Measurements from ENCODE around the gene SHISAL1.

Gene SHISAL1

GRCh38 chr22:44299124-44299523, 13.6 kb downstream of the SHISAL1 start:
- no peak for TF ChIP-seq CTCF (IDR thresholded peaks at IDR 0.05; ENCODE audit: borderline replicate concordance, extremely low read depth, low read length, poor library complexity, severe bottlenecking)
- Histone ChIP-seq H3K9ac (ENCODE audit: low read depth, low read length) (no peak overlapping the region), H4K20me1 (ENCODE audit: insufficient read depth, low read length) (no peaks in the 10 kb centered on the region; the same call in 1 of the 2 replicates), H2AFZ (ENCODE audit: low read depth, low read length) (no peak overlapping the region), H3K4me1 (ENCODE audit: insufficient read depth, low read length) (no peaks in the 10 kb centered on the region), H3K4me2 (ENCODE audit: insufficient read depth, low read length) (no peak overlapping the region), H3K9me3 (ENCODE audit: insufficient read depth, low read length, severe bottlenecking) (no peaks in the 10 kb centered on the region), H3K4me3 (ENCODE audit: low read depth in 1 of 2, low read length in 2 of 2) (no peak overlapping the region), H3K36me3 (ENCODE audit: insufficient read depth, low read length) (no peaks in the 10 kb centered on the region), H3K27ac (ENCODE audit: low read length) (no peak overlapping the region), H3K27me3 (ENCODE audit: insufficient read depth, low read length, poor library complexity) (no peaks in the 10 kb centered on the region), H3K79me2 (ENCODE audit: insufficient read depth, low read length) (no peaks in the 10 kb centered on the region)
- no peak for ATAC-seq (ENCODE audit: insufficient read depth, low read depth)
- no peak for DNase-seq

GRCh38 chr22:44298406-44299091, 14.2 kb downstream of the SHISAL1 start:
- no peak overlapping the region for H3K9ac ChIP-seq (ENCODE audit: low read depth, low read length)
- H3K27me3 ChIP-seq (ENCODE audit: insufficient read depth, low read length, poor library complexity) = no peaks in the 10 kb centered on the region
- no peak for ATAC-seq (ENCODE audit: insufficient read depth, low read depth)
- no peaks in the 10 kb centered on the region for H3K79me2 ChIP-seq (ENCODE audit: insufficient read depth, low read length)
- H2AFZ ChIP-seq (ENCODE audit: low read depth, low read length) = no peak overlapping the region
- H3K27ac ChIP-seq (ENCODE audit: low read length) = no peak overlapping the region
- no peak for TF ChIP-seq CTCF (IDR thresholded peaks at IDR 0.05; ENCODE audit: borderline replicate concordance, extremely low read depth, low read length, poor library complexity, severe bottlenecking)
- no peak for TF ChIP-seq EZH2 (IDR thresholded peaks at IDR 0.05; ENCODE audit: borderline replicate concordance, low read depth, low read length, severe bottlenecking)
- H3K4me1 ChIP-seq (ENCODE audit: insufficient read depth, low read length) = no peaks in the 10 kb centered on the region
- H3K4me3 ChIP-seq (ENCODE audit: low read depth in 1 of 2, low read length in 2 of 2) = no peak overlapping the region
- no peak for DNase-seq
- no peak overlapping the region for H3K4me2 ChIP-seq (ENCODE audit: insufficient read depth, low read length)
- no peaks in the 10 kb centered on the region for H3K36me3 ChIP-seq (ENCODE audit: insufficient read depth, low read length)
- no peaks in the 10 kb centered on the region; the same call in 1 of the 2 replicates for H4K20me1 ChIP-seq (ENCODE audit: insufficient read depth, low read length)
- H3K9me3 ChIP-seq (ENCODE audit: insufficient read depth, low read length, severe bottlenecking) = no peaks in the 10 kb centered on the region

GRCh38 chr22:44297470-44298061, 15.2 kb downstream of the SHISAL1 start:
- no peak for ATAC-seq (ENCODE audit: insufficient read depth, low read depth)
- H3K79me2 ChIP-seq (ENCODE audit: insufficient read depth, low read length) = no peaks in the 10 kb centered on the region
- no peaks in the 10 kb centered on the region for H3K27me3 ChIP-seq (ENCODE audit: insufficient read depth, low read length, poor library complexity)
- H3K9me3 ChIP-seq (ENCODE audit: insufficient read depth, low read length, severe bottlenecking) = no peaks in the 10 kb centered on the region
- H4K20me1 ChIP-seq (ENCODE audit: insufficient read depth, low read length) = no peaks in the 10 kb centered on the region; the same call in 1 of the 2 replicates
- TF ChIP-seq EZH2 (IDR thresholded peaks at IDR 0.05; ENCODE audit: borderline replicate concordance, low read depth, low read length, severe bottlenecking) = no peak
- no peak for TF ChIP-seq CTCF (IDR thresholded peaks at IDR 0.05; ENCODE audit: borderline replicate concordance, extremely low read depth, low read length, poor library complexity, severe bottlenecking)
- DNase-seq = no peak
- H3K27ac ChIP-seq (ENCODE audit: low read length) = no peak overlapping the region
- no peaks in the 10 kb centered on the region for H3K36me3 ChIP-seq (ENCODE audit: insufficient read depth, low read length)
- no peak overlapping the region for H3K4me3 ChIP-seq (ENCODE audit: low read depth in 1 of 2, low read length in 2 of 2)
- H2AFZ ChIP-seq (ENCODE audit: low read depth, low read length) = no peak overlapping the region
- no peak overlapping the region for H3K9ac ChIP-seq (ENCODE audit: low read depth, low read length)
- no peak overlapping the region for H3K4me2 ChIP-seq (ENCODE audit: insufficient read depth, low read length)
- H3K4me1 ChIP-seq (ENCODE audit: insufficient read depth, low read length) = no peaks in the 10 kb centered on the region
